GM18508 (cell line): ENCODE data around the gene ARHGEF6.
A peak's percentile ranks its signal among the peaks of the same experiment; 100 is the strongest.

ENCODE experiments used
- ATAC-seq: cut with Tn5 transposase; IDR thresholded peaks from one replicate; pipeline ENCODE4 v1.9.1; 2021; ENCODE audit warnings: moderate number of reproducible peaks; ENCODE audit not compliant: insufficient read depth, unreplicated experiment

Gene ARHGEF6

GRCh38 chrX:136708348-136708747 is 72.4 kb downstream of the ARHGEF6 start:
- no peak for ATAC-seq

- ATAC-seq: no peak
These were observed 83.6 kb downstream of the ARHGEF6 start for GRCh38 chrX:136697156-136697555.

GRCh38 chrX:136694431-136695087 is 86.2 kb downstream of the ARHGEF6 start:
- no peak for ATAC-seq

- no peak for ATAC-seq
These were observed 88.5 kb downstream of the ARHGEF6 start for GRCh38 chrX:136692271-136692670.

GRCh38 chrX:136691028-136691809 is 89.5 kb downstream of the ARHGEF6 start:
- ATAC-seq: no peak

GRCh38 chrX:136689436-136689835 is 91.3 kb downstream of the ARHGEF6 start:
- ATAC-seq: no peak

- no peak for ATAC-seq
These were observed 93.3 kb downstream of the ARHGEF6 start for GRCh38 chrX:136687457-136687856.

GRCh38 chrX:136684120-136684519 is 96.6 kb downstream of the ARHGEF6 start:
- no peak for ATAC-seq

- ATAC-seq: no peak
These were observed 101.2 kb downstream of the ARHGEF6 start for GRCh38 chrX:136679531-136679930.

- no peak for ATAC-seq
These were observed 106.3 kb downstream of the ARHGEF6 start for GRCh38 chrX:136674270-136674985.

GRCh38 chrX:136671006-136671610 is 109.6 kb downstream of the ARHGEF6 start:
- peak; percentile 33 for ATAC-seq

GRCh38 chrX:136667446-136668168 is 113.1 kb downstream of the ARHGEF6 start:
- no peak for ATAC-seq

- ATAC-seq: no peak
These were observed 114.6 kb downstream of the ARHGEF6 start for GRCh38 chrX:136666088-136666487.

- ATAC-seq: no peak
These were observed 115.4 kb downstream of the ARHGEF6 start for GRCh38 chrX:136665258-136665900.

GRCh38 chrX:136662976-136663375 is 117.8 kb downstream of the ARHGEF6 start:
- no peak for ATAC-seq

- ATAC-seq: no peak
These were observed 118.6 kb downstream of the ARHGEF6 start for GRCh38 chrX:136662104-136662503.

GRCh38 chrX:136660896-136661295 is 119.8 kb downstream of the ARHGEF6 start:
- ATAC-seq: no peak

GRCh38 chrX:136659174-136659573 is 121.6 kb downstream of the ARHGEF6 start:
- ATAC-seq: no peak

- no peak for ATAC-seq
These were observed 122.6 kb downstream of the ARHGEF6 start for GRCh38 chrX:136658151-136658550.
